B cell (primary cell): ENCODE data around the gene UBE2J2. TPM values are rescaled to one million over a fixed set of nuclear protein-coding genes. Genes with fewer than 3 reads are reported as not detected.

ENCODE experiments used
- ATAC-seq: fragments of 200-7000 bp; cut with Tn5 transposase; one replicate; pipeline ENCODE4 v1.10.0; 2021; ENCODE audit warnings: low read depth, mild to moderate bottlenecking, moderate number of reproducible peaks, moderate library complexity
- CTCF ChIA-PET: fragments of 350-600 bp; sonication (Branson Sonifier 250); formaldehyde crosslinking; loops from one replicate; lab custom pipeline; 2021; ENCODE audit warnings: antibody characterized with exemption, inconsistent platforms; lab: Charles Lee
- POLR2A ChIA-PET: fragments of 350-600 bp; sonication (Branson Sonifier 250); formaldehyde crosslinking; loops from one replicate; lab custom pipeline; 2021; ENCODE audit warnings: antibody characterized with exemption; lab: Charles Lee
- DNase-seq: peaks from one replicate; pipeline ENCODE4 v3.0.0; 2013
- H2AFZ ChIP-seq: 2 replicates; pipeline ENCODE4 v1.6.1; 2012; ENCODE audit warnings: mild to moderate bottlenecking, low read depth, low read length; ENCODE audit not compliant: insufficient read depth, poor library complexity, severe bottlenecking
- H3K27ac ChIP-seq, 2 donors: 1 replicate in 1 of 2; 2 replicates in 1 of 2; pipeline ENCODE4 v1.5.1; 2012 to 2013; ENCODE audit warnings: low read length in 2 of 2, mild to moderate bottlenecking in 2 of 2, moderate library complexity in 1 of 2
- H3K27me3 ChIP-seq, 4 experiments: fragments of 200-600 bp in 1 of 4; sonication (generic) in 1 of 4; replicated peaks in 1 of 4; 1 replicate in 2 of 4; 2 replicates in 2 of 4; pipeline versions ENCODE4 v1.6.1 to v1.7.0; 2013 to 2016; ENCODE audit warnings: low read length in 3 of 4, mild to moderate bottlenecking in 2 of 4, mixed read lengths in 1 of 4, moderate library complexity in 1 of 4; ENCODE audit not compliant: insufficient read depth in 4 of 4, control insufficient read depth in 3 of 4; ENCODE audit errors: control extremely low read depth in 1 of 4
- H3K36me3 ChIP-seq, 2 experiments: replicated peaks in 1 of 2; 1 replicate in 1 of 2; 2 replicates in 1 of 2; pipeline versions ENCODE4 v1.6.1 to v1.7.1; 2013; ENCODE audit warnings: low read length in 1 of 2; ENCODE audit not compliant: insufficient read depth in 2 of 2, control insufficient read depth in 1 of 2; ENCODE audit errors: control extremely low read depth in 1 of 2, extremely low read depth in 1 of 2
- H3K4me1 ChIP-seq, 2 donors: fragments of 200-600 bp in 1 of 2; sonication (generic) in 1 of 2; 1 replicate in 1 of 2; 2 replicates in 1 of 2; pipeline versions ENCODE4 v1.5.1 to v1.6.1; 2013 to 2017; ENCODE audit warnings: low read length in 2 of 2; ENCODE audit not compliant: control insufficient read depth in 2 of 2, insufficient read depth in 2 of 2
- H3K4me2 ChIP-seq: replicated peaks from 2 replicates; pipeline ENCODE3; 2012; ENCODE audit warnings: mild to moderate bottlenecking, low read depth, low read length; ENCODE audit not compliant: poor library complexity, severe bottlenecking
- H3K4me3 ChIP-seq, 5 experiments: fragments of 200-600 bp in 1 of 5; sonication (generic) in 1 of 5; 1 replicate in 3 of 5; 2 replicates in 2 of 5; pipeline versions ENCODE4 v1.5.1 to v1.7.0; 2011 to 2016; ENCODE audit warnings: low read length in 4 of 5, mild to moderate bottlenecking in 4 of 5, low read depth in 2 of 5, control low read depth in 1 of 5, moderate library complexity in 1 of 5; ENCODE audit not compliant: insufficient read depth in 1 of 5; ENCODE audit errors: control extremely low read depth in 1 of 5, extremely low read depth in 1 of 5
- H3K79me2 ChIP-seq: fragments of 200-600 bp; sonication (generic); one replicate; pipeline ENCODE4 v1.6.0; 2016; ENCODE audit warnings: low read length; ENCODE audit not compliant: control insufficient read depth, insufficient read depth
- H3K9ac ChIP-seq: fragments of 200-600 bp; sonication (generic); 2 replicates; pipeline ENCODE4 v1.6.1; 2017; ENCODE audit warnings: mild to moderate bottlenecking, low read length, moderate library complexity
- H3K9me3 ChIP-seq, 3 donors: one replicate each; pipeline versions ENCODE4 v1.6.1 to v1.7.1; 2013; ENCODE audit warnings: low read length in 2 of 3; ENCODE audit not compliant: control insufficient read depth in 2 of 3, insufficient read depth in 1 of 3; ENCODE audit errors: control extremely low read depth in 1 of 3
- H4K20me1 ChIP-seq: 2 replicates; pipeline ENCODE4 v1.6.0; 2012; ENCODE audit warnings: mild to moderate bottlenecking, low read length; ENCODE audit not compliant: insufficient read depth, control insufficient read depth, poor library complexity, severe bottlenecking
- H3K27ac Mint-ChIP-seq: one replicate; pipeline ENCODE4 v1.8.0; 2021; ENCODE audit warnings: mixed read lengths
- H3K27me3 Mint-ChIP-seq: one replicate; pipeline ENCODE4 v1.8.0; 2021; ENCODE audit warnings: mixed read lengths
- H3K4me1 Mint-ChIP-seq: one replicate; pipeline ENCODE4 v1.8.0; 2021; ENCODE audit warnings: mixed read lengths
- H3K4me3 Mint-ChIP-seq: one replicate; pipeline ENCODE4 v1.8.0; 2021; ENCODE audit warnings: mixed read lengths
- H3K9me3 Mint-ChIP-seq: one replicate; pipeline ENCODE4 v1.8.0; 2022; ENCODE audit warnings: mixed read lengths; ENCODE audit not compliant: insufficient read depth
- EZH2 ChIP-seq: IDR thresholded peaks from 2 replicates; pipeline ENCODE4 v1.6.1; 2012; ENCODE audit warnings: borderline replicate concordance, low read depth, mild to moderate bottlenecking, moderate library complexity, low read length; ENCODE audit not compliant: insufficient read depth, poor library complexity, severe bottlenecking
- WGBS: methylation state at CpG from one replicate; pipeline ENCODE4 v1.1.5; 2013; ENCODE audit warnings: missing lambda C conversion rate; ENCODE audit not compliant: insufficient coverage; 5-methylcytosine and 5-hydroxymethylcytosine counted together
- intact Hi-C: fragments of 100-400 bp; cut with micrococcal nuclease; formaldehyde crosslinking; loops from one replicate; pipeline ENCODE4 v1.10.0; 2022
- polyA plus RNA-seq: library from polyadenylated mRNA; depleted of rRNA; stranded (reverse); fragments of >200 nt; gene quantifications from 2 replicates; pipeline ENCODE4 v1.2.3, GENCODE V29; 2012
- total RNA-seq, 2 donors: library from RNA; stranded (reverse); fragments of 120-200 nt in 1 of 2; gene quantifications; 1 replicate in 1 of 2; 2 replicates in 1 of 2; pipeline versions ENCODE4 v1.2.3 to v1.2.4, GENCODE V29; 2013 to 2022
- TF ChIP-seq, protein P1 (sequence below): fragments of 200-600 bp; IDR thresholded peaks from one replicate; pipeline ENCODE4 v1.8.0; 2022; ENCODE audit warnings: antibody characterized with exemption, mild to moderate bottlenecking

UBE2J2 gene
- total and polyA plus RNA-seq, 2 donors (not counting 1 experiment from before 2014, with no cell fraction given): 40.1 to 115 TPM

DNA sequence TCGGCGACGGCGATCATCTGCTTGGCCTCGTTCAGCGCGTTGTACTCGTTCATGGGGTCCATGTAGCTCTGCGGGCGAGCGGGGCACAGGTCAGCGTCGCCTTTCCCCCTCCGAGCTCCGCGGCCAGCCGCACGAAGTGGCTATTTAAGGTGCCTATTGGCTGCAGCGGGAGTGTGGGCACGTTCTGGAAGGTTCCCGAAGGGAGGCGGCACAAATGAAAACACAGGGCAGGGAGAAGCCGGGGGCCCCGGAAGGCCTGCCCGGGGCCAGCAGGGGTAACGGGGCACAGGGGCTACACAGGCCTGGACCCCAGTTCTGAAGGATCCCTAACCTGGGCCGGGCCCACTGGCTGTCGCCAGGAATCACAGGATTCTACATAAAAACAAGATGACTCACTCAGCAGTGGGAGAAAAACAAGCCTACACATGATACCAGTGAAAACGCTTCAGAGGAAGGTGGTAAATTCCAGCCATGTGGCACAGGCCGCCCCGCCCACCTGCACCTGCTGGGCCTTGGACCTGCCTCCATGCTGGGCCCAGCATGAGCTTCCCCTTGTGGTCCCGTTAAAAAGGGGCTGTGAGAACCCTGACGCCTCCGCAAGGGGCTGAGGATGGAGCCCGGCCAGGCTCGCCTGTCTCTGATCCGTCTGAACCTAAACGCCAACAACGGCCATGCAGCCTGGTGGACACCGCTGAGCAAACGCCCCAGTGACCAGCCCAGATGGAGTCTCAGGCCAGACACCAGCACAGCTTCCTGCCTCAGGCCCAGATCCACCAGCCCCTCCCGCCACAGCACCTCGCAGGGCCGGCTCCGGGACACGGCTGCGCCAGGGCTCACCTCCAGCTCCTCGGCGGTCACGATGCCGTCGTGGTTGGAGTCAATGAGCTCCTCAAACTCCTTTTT, 55.8 kb downstream of the UBE2J2 start:
- no peak overlapping the region for H3K9ac ChIP-seq
- no peak overlapping the region for H3K27ac Mint-ChIP-seq
- H3K4me3 ChIP-seq: no peak overlapping the region
- peaks cover 0 to 51% of the 10 kb centered on the region in 2 experiments for H3K36me3 ChIP-seq
- peaks cover 11% of the 10 kb centered on the region for H3K79me2 ChIP-seq
- TF ChIP-seq EZH2: no peak
- TF ChIP-seq, protein P1, sequence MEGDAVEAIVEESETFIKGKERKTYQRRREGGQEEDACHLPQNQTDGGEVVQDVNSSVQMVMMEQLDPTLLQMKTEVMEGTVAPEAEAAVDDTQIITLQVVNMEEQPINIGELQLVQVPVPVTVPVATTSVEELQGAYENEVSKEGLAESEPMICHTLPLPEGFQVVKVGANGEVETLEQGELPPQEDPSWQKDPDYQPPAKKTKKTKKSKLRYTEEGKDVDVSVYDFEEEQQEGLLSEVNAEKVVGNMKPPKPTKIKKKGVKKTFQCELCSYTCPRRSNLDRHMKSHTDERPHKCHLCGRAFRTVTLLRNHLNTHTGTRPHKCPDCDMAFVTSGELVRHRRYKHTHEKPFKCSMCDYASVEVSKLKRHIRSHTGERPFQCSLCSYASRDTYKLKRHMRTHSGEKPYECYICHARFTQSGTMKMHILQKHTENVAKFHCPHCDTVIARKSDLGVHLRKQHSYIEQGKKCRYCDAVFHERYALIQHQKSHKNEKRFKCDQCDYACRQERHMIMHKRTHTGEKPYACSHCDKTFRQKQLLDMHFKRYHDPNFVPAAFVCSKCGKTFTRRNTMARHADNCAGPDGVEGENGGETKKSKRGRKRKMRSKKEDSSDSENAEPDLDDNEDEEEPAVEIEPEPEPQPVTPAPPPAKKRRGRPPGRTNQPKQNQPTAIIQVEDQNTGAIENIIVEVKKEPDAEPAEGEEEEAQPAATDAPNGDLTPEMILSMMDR: no peak
- 93% methylated on average over 52 of the region's 52 CpGs for WGBS
- peaks cover 56% of the 10 kb centered on the region for H4K20me1 ChIP-seq
- H3K9me3 Mint-ChIP-seq: no peaks in the 10 kb centered on the region
- intact Hi-C loops: no loop called here
- peaks cover 0 to 5% (median 3%) of the 10 kb centered on the region in 4 experiments for H3K27me3 ChIP-seq
- H3K4me1 ChIP-seq: peaks cover 26 to 27% of the 10 kb centered on the region in 2 donors
- H2AFZ ChIP-seq: no peak overlapping the region
- ATAC-seq (no peak), DNase-seq (no peak)
- peaks cover 22% of the 10 kb centered on the region for H3K4me1 Mint-ChIP-seq
- H3K4me2 ChIP-seq: no peak overlapping the region
- no peak overlapping the region for H3K27ac ChIP-seq
- ChIA-PET CTCF (interaction anchor here (0.5 to 1.8 kb wide), 2 partner anchors 34 to 96 kb away, joined by 4 to 5 read pairs; no protein-coding TSS in a partner anchor), POLR2A (no interaction called here)
- peaks cover 0 to 11% (median 0%) of the 10 kb centered on the region in 3 donors for H3K9me3 ChIP-seq
- no peaks in the 10 kb centered on the region for H3K27me3 Mint-ChIP-seq
- H3K4me3 Mint-ChIP-seq: no peak overlapping the region
